Measurements from ENCODE around the gene SOX6.

The SOX6 gene

GRCh38 chr11:16194566-16194965, 161.8 kb downstream of the SOX6 start:
- H3K4me3 ChIP-seq (ENCODE audit: low read length), result no peak overlapping the region
- no peak for TF ChIP-seq CTCF (IDR thresholded peaks at IDR 0.05; ENCODE audit: insufficient read depth, low read depth, low read length, missing control alignments)

GRCh38 chr11:16193897-16194381, 162.4 kb downstream of the SOX6 start:
- H3K4me3 ChIP-seq (ENCODE audit: low read length), result no peak overlapping the region
- no peak for TF ChIP-seq CTCF (IDR thresholded peaks at IDR 0.05; ENCODE audit: insufficient read depth, low read depth, low read length, missing control alignments)
- no peak for DNase-seq (ENCODE audit: low read depth)

More at GRCh38 chr11:16194566-16194965, 161.8 kb downstream of the SOX6 start:
- no peak for DNase-seq (ENCODE audit: low read depth)

GRCh38 chr11:16191868-16192240, 164.5 kb downstream of the SOX6 start:
- TF ChIP-seq CTCF (IDR thresholded peaks at IDR 0.05; ENCODE audit: insufficient read depth, low read depth, low read length, missing control alignments), result no peak
- DNase-seq (ENCODE audit: low read depth), result no peak
- H3K4me3 ChIP-seq (ENCODE audit: low read length), result no peak overlapping the region

- peak; percentile 3 for DNase-seq (ENCODE audit: low read depth)
- H3K4me3 ChIP-seq (ENCODE audit: low read length), result no peak overlapping the region
- TF ChIP-seq CTCF (IDR thresholded peaks at IDR 0.05; ENCODE audit: insufficient read depth, low read depth, low read length, missing control alignments), result no peak
These were observed 165.0 kb downstream of the SOX6 start for GRCh38 chr11:16191212-16191867.

GRCh38 chr11:16186680-16187079, 169.7 kb downstream of the SOX6 start:
- TF ChIP-seq CTCF (IDR thresholded peaks at IDR 0.05; ENCODE audit: insufficient read depth, low read depth, low read length, missing control alignments), result no peak
- H3K4me3 ChIP-seq (ENCODE audit: low read length), result no peak overlapping the region
- DNase-seq (ENCODE audit: low read depth), result no peak

GRCh38 chr11:16185042-16185441, 171.3 kb downstream of the SOX6 start:
- no peak for TF ChIP-seq CTCF (IDR thresholded peaks at IDR 0.05; ENCODE audit: insufficient read depth, low read depth, low read length, missing control alignments)
- H3K4me3 ChIP-seq (ENCODE audit: low read length), result no peak overlapping the region
- DNase-seq (ENCODE audit: low read depth), result no peak

- H3K4me3 ChIP-seq (ENCODE audit: low read length), result no peak overlapping the region
- peak; percentile 82 for DNase-seq (ENCODE audit: low read depth)
- TF ChIP-seq CTCF (IDR thresholded peaks at IDR 0.05; ENCODE audit: insufficient read depth, low read depth, low read length, missing control alignments), result no peak
These were observed 171.8 kb downstream of the SOX6 start for GRCh38 chr11:16184588-16184987.
